Astrocyte of the spinal cord (primary cell): Measurements from ENCODE around the gene LPCAT2.

Source experiments
- DNase-seq: peaks from one replicate; pipeline ENCODE4 v3.0.0; 2011; ENCODE audit warnings: low read depth, low spot score
- H3K4me3 ChIP-seq: 2 replicates; pipeline ENCODE4 v1.5.1; 2011; ENCODE audit warnings: low read depth, mild to moderate bottlenecking, low read length, moderate library complexity
- CTCF ChIP-seq: IDR thresholded peaks from 2 replicates; pipeline ENCODE4 v1.5.1; 2012; ENCODE audit warnings: low read depth, mild to moderate bottlenecking, low read length, inconsistent platforms
- in situ Hi-C: cut with HindIII; loops from 2 replicates; pipeline ENCODE4 v1.10.0; 2017; ENCODE audit warnings: low sequenced_read_pairs

LPCAT2 gene

GRCh38 chr16:55490301-55490700 is 18.6 kb upstream of the LPCAT2 start:
- no peak for DNase-seq

GRCh38 chr16:55491691-55492090 is 17.2 kb upstream of the LPCAT2 start:
- H3K4me3 ChIP-seq = no peak overlapping the region
- in situ Hi-C loops = no loop called here
- DNase-seq = no peak
- no peak for TF ChIP-seq CTCF

More at GRCh38 chr16:55490301-55490700, 18.6 kb upstream of the LPCAT2 start:
- no peak overlapping the region for H3K4me3 ChIP-seq
- TF ChIP-seq CTCF = no peak
- in situ Hi-C loops = no loop called here

GRCh38 chr16:55492756-55493380 is 16.0 kb upstream of the LPCAT2 start:
- no peak overlapping the region for H3K4me3 ChIP-seq
- in situ Hi-C loops = no loop called here
- TF ChIP-seq CTCF = no peak
- DNase-seq = no peak

GRCh38 chr16:55494994-55495421 is 13.9 kb upstream of the LPCAT2 start:
- H3K4me3 ChIP-seq = no peak overlapping the region
- peak; percentile 91 for DNase-seq
- TF ChIP-seq CTCF = peak; percentile 47
- in situ Hi-C loops = no loop called here

- no peak overlapping the region for H3K4me3 ChIP-seq
- in situ Hi-C loops = no loop called here
- peak; percentile 91 for DNase-seq
- no peak for TF ChIP-seq CTCF
Observed at GRCh38 chr16:55495616-55496289, 13.1 kb upstream of the LPCAT2 start.

- TF ChIP-seq CTCF = no peak
- H3K4me3 ChIP-seq = no peak overlapping the region
- in situ Hi-C loops = no loop called here
Observed at GRCh38 chr16:55496509-55497145, 12.2 kb upstream of the LPCAT2 start.

More at GRCh38 chr16:55496509-55497145, 12.2 kb upstream of the LPCAT2 start:
- no peak for DNase-seq
